MM.1S (cell line): Measurements from ENCODE around the gene CNGA3.

ENCODE experiments used
- DNase-seq: peaks from one replicate; pipeline ENCODE4 v3.0.0-alpha.2; 2015
- H2AFZ ChIP-seq: fragments of 300-600 bp; sonication (generic); 2 replicates; pipeline ENCODE4 v1.6.0; 2016; ENCODE audit warnings: antibody characterized with exemption, low read length
- H3F3A ChIP-seq: fragments of 300-600 bp; sonication (generic); 2 replicates; pipeline ENCODE4 v1.6.1; 2016; ENCODE audit warnings: mild to moderate bottlenecking, antibody characterized with exemption, low read length, moderate library complexity, mixed read lengths; ENCODE audit not compliant: insufficient read depth
- H3K27ac ChIP-seq: fragments of 300-600 bp; sonication (generic); 2 replicates; pipeline ENCODE4 v1.5.1; 2016; ENCODE audit warnings: mild to moderate bottlenecking, low read length
- H3K27me3 ChIP-seq: fragments of 300-600 bp; sonication (generic); replicated peaks from 2 replicates; pipeline ENCODE4 v1.6.0; 2016; ENCODE audit warnings: low read length; ENCODE audit not compliant: insufficient read depth
- H3K36me3 ChIP-seq: fragments of 300-600 bp; sonication (generic); replicated peaks from 2 replicates; pipeline ENCODE4 v1.6.1; 2016; ENCODE audit warnings: mild to moderate bottlenecking, low read length, mixed read lengths; ENCODE audit not compliant: insufficient read depth
- H3K4me1 ChIP-seq: fragments of 300-600 bp; sonication (generic); 2 replicates; pipeline ENCODE4 v1.6.1; 2016; ENCODE audit warnings: low read length, mixed read lengths
- H3K4me2 ChIP-seq: fragments of 300-600 bp; sonication (generic); 2 replicates; pipeline ENCODE4 v1.6.0; 2016; ENCODE audit warnings: low read depth, low read length
- H3K4me3 ChIP-seq: fragments of 300-600 bp; sonication (generic); 2 replicates; pipeline ENCODE4 v1.5.1; 2016; ENCODE audit warnings: low read length, mixed read lengths
- H3K79me2 ChIP-seq: fragments of 300-600 bp; sonication (generic); 2 replicates; pipeline ENCODE4 v1.6.1; 2016; ENCODE audit warnings: mixed run types, low read length, mixed read lengths
- H3K9ac ChIP-seq: fragments of 300-600 bp; sonication (generic); 2 replicates; pipeline ENCODE4 v1.6.1; 2016; ENCODE audit warnings: low read length, mixed read lengths
- H3K9me2 ChIP-seq: fragments of 300-600 bp; sonication (generic); replicated peaks from 2 replicates; pipeline ENCODE4 v1.6.1; 2016; ENCODE audit warnings: mild to moderate bottlenecking, low read length, mixed read lengths; ENCODE audit not compliant: insufficient read depth
- H3K9me3 ChIP-seq: fragments of 300-600 bp; sonication (generic); replicated peaks from 2 replicates; pipeline ENCODE4 v1.6.1; 2016; ENCODE audit warnings: mild to moderate bottlenecking, low read length, mixed read lengths; ENCODE audit not compliant: insufficient read depth
- H4K20me1 ChIP-seq: fragments of 300-600 bp; sonication (generic); 2 replicates; pipeline ENCODE4 v1.6.1; 2016; ENCODE audit warnings: mild to moderate bottlenecking, low read length, moderate library complexity, mixed read lengths; ENCODE audit not compliant: insufficient read depth
- CTCF ChIP-seq: fragments of 300-600 bp; sonication (generic); IDR thresholded peaks from 2 replicates; pipeline ENCODE4 v1.5.1; 2016; ENCODE audit warnings: antibody characterized with exemption, low read length, mixed read lengths
- EZH2 ChIP-seq: fragments of 300-600 bp; sonication (generic); optimal IDR thresholded peaks from 2 replicates; pipeline ENCODE3; 2017; ENCODE audit warnings: low read depth, mild to moderate bottlenecking, antibody characterized with exemption, low read length, mixed read lengths
- EZH2phosphoT487 ChIP-seq: fragments of 300-600 bp; sonication (generic); IDR thresholded peaks from 2 replicates; pipeline ENCODE4 v1.6.1; 2018; ENCODE audit warnings: antibody characterized with exemption, low read length

CNGA3 gene

DNA sequence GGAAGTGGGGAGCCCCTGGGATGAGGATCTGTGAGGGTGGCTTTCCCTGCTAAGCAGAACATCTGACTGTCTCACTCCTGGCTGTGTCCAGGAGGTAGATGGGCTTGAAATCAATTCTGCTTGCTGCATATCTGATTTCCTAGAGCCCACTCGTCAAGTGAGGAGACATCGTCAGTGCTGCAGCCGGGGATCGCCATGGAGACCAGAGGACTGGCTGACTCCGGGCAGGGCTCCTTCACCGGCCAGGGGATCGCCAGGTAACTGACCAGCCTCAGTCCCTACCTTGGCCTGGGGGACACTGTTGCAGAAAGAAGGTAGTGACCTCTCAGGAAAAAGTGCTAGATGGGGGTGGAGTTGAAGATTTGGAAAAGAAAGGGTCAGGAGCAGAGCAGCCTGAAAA lies 31.3 kb downstream of the CNGA3 start:
- Histone ChIP-seq H3K9ac (no peak overlapping the region), H3K9me3 (no peaks in the 10 kb centered on the region), H4K20me1 (no peaks in the 10 kb centered on the region), H3F3A (no peaks in the 10 kb centered on the region), H3K27me3 (no peaks in the 10 kb centered on the region), H3K4me1 (no peaks in the 10 kb centered on the region), H3K4me2 (no peak overlapping the region), H3K36me3 (no peaks in the 10 kb centered on the region), H3K79me2 (no peaks in the 10 kb centered on the region), H3K27ac (no peak overlapping the region), H2AFZ (no peak overlapping the region), H3K9me2 (no peaks in the 10 kb centered on the region), H3K4me3 (no peak overlapping the region)
- TF ChIP-seq EZH2phosphoT487 (no peak), EZH2 (no peak), CTCF (no peak)
- DNase-seq: no peak

GRCh38 chr2:98378196-98378595 lies 31.9 kb downstream of the CNGA3 start:
- no peak overlapping the region for H3K4me3 ChIP-seq
- no peaks in the 10 kb centered on the region for H3K27me3 ChIP-seq
- H3K4me2 ChIP-seq: no peak overlapping the region
- no peaks in the 10 kb centered on the region for H3K9me3 ChIP-seq
- no peak overlapping the region for H3K27ac ChIP-seq
- H3K9ac ChIP-seq: no peak overlapping the region
- no peaks in the 10 kb centered on the region for H3K36me3 ChIP-seq
- H3K4me1 ChIP-seq: no peaks in the 10 kb centered on the region
- H4K20me1 ChIP-seq: no peaks in the 10 kb centered on the region
- no peak for DNase-seq
- H2AFZ ChIP-seq: no peak overlapping the region
- H3F3A ChIP-seq: no peaks in the 10 kb centered on the region
- TF ChIP-seq CTCF (no peak), EZH2phosphoT487 (no peak), EZH2 (no peak)
- no peaks in the 10 kb centered on the region for H3K9me2 ChIP-seq
- no peaks in the 10 kb centered on the region for H3K79me2 ChIP-seq

- no peaks in the 10 kb centered on the region for H3K4me1 ChIP-seq
- H3K4me3 ChIP-seq: no peak overlapping the region
- H3K9me3 ChIP-seq: no peaks in the 10 kb centered on the region
- H3K27me3 ChIP-seq: no peaks in the 10 kb centered on the region
- no peaks in the 10 kb centered on the region for H4K20me1 ChIP-seq
- no peak overlapping the region for H3K4me2 ChIP-seq
- no peaks in the 10 kb centered on the region for H3F3A ChIP-seq
- no peaks in the 10 kb centered on the region for H3K36me3 ChIP-seq
- no peaks in the 10 kb centered on the region for H3K9me2 ChIP-seq
- H3K9ac ChIP-seq: no peak overlapping the region
- H2AFZ ChIP-seq: no peak overlapping the region
- TF ChIP-seq EZH2phosphoT487: no peak
- TF ChIP-seq CTCF: no peak
- no peak for TF ChIP-seq EZH2
- no peaks in the 10 kb centered on the region for H3K79me2 ChIP-seq
- no peak overlapping the region for H3K27ac ChIP-seq
- no peak for DNase-seq
Observed at GRCh38 chr2:98378901-98379300, 32.6 kb downstream of the CNGA3 start.
